Erythroblast (primary cell): ENCODE results near the gene ACTR10.
A peak's percentile ranks its signal among the peaks of the same experiment; 100 is the strongest.

ENCODE experiments used
- DNase-seq, 2 experiments: peaks; one replicate each; lab custom pipeline; 2025; lab: John Stamatoyannopoulos, UW
- GATA1 ChIP-seq: IDR thresholded peaks from 2 replicates; pipeline ENCODE4 v1.6.1; 2011; ENCODE audit warnings: low read depth, mild to moderate bottlenecking, control low read depth, low read length, moderate library complexity
- POLR2A ChIP-seq: IDR thresholded peaks from 2 replicates; pipeline ENCODE4 v1.6.1; 2011; ENCODE audit warnings: mild to moderate bottlenecking, low read length

Gene ACTR10

DNA sequence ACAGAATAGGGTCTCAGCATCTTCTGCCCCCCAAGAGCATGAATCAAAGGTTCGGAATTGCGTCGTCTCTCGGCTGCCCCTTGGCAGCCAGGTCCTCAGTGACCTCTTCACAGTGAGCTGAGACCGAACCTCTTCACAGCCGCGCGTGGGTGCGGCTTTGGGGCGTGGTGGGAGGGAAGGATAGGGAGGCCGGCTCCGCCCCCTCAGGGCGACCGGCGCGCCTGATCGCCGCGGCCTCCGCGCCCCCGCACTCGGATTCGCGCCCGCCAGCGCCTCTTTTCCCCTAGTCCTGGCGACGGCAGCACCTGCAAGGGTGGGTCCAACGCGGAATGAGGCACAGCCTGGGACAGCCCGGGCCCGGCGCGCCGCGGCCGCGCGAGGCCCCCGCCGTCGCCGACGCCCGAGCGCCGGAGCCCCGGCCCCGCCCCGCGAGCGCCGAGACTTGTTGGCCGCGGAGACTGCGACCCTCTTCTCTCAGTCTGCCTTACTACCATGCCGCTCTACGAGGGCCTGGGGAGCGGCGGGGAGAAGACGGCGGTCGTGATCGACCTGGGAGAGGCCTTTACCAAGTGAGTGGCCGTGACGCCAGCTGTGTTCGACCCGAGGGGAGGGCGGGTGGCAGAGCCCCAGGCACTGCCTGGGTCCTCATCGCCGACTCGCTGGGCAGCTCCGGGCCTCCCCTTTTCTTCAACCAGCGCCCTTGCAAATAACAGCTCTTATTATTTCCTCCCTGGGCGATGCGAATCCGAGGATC lies at the start of gene ACTR10:
TSS of gene ACTR10 (plus strand) at position 424 of the 754 bp plus-strand sequence. CDS start at position 493, 69 bp downstream.
- no peak for TF ChIP-seq GATA1
- TF ChIP-seq POLR2A, result peak; percentile 77
- peak; percentile 89 to 93 for DNase-seq

GRCh38 chr14:58150243-58150805 lies 49.6 kb upstream of the ACTR10 start:
- TF ChIP-seq POLR2A (no peak), GATA1 (no peak)
- DNase-seq, result no peak

- TF ChIP-seq GATA1 (no peak), POLR2A (no peak)
- DNase-seq, result peak; percentile 62 to 74
Measured at GRCh38 chr14:58151133-58152013, 48.6 kb upstream of the ACTR10 start.

DNA sequence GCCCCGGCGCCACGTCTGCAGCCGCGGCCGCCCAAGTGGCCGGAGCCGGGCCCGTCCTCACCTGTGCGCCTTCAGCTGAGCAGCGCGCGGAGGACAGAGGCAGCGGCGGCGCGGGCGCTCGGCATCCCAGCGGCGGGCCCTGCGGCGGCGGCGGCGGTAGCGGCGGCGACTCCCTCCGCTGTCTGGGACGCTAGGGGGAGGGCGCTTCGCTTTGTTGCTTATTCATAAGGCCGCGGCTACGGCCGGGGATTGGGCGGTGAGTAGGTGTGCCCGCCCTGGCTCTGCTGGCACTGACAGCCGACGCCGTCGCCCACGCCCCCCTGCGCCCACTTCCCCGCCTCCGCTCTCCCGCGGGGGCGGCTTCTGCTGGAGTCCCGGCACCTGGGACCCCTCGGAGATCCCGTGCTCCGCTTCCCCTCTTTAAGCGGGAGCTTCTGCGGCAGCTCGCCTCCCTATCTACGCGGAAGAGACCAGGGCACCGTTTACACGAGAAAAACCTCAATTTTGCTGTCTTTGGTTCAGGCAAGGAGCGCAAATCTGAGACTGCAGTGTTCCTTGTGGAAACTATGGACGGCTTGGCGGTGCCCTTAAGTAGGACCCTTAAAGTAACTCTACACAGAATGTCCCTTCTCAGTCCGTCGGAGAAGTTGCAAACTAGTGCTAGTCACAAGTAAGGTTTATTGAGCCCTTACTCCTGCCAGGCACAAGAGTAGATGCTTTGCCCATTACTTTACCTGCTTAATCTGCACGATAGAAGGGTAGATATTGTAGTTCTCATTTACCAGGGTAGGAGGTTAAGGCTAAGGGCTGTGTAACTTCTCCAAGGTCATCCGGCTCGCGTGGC lies 47.7 kb upstream of the ACTR10 start, which contains the start of gene ARMH4:
TSS of gene ARMH4 (minus strand) at position 200 of the 844 bp plus-strand sequence. CDS start 12,855 bp downstream, outside the sequence.
- DNase-seq, result peak; percentile 90 to 92
- no peak for TF ChIP-seq GATA1
- no peak for TF ChIP-seq POLR2A

DNA sequence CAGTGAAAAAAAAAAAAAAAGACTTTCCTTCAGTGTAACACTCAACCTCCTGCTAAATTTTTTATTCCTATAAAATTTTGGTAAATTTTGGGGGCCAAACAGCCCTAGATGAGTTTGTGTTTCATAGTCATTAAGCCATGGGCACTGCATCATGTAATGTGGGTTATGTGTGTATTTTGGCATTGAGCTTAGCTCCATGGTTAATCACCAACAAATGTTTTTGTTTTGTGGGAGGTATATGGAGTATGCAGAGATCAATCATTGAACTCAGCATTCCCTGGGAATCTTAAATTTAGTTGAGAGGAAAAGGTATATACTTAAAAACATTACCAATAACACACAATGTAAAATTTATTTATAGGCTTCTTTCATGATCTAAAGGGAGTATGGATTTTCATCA lies 39.4 kb upstream of the ACTR10 start:
- DNase-seq, result no peak
- TF ChIP-seq GATA1 (no peak), POLR2A (no peak)

DNA sequence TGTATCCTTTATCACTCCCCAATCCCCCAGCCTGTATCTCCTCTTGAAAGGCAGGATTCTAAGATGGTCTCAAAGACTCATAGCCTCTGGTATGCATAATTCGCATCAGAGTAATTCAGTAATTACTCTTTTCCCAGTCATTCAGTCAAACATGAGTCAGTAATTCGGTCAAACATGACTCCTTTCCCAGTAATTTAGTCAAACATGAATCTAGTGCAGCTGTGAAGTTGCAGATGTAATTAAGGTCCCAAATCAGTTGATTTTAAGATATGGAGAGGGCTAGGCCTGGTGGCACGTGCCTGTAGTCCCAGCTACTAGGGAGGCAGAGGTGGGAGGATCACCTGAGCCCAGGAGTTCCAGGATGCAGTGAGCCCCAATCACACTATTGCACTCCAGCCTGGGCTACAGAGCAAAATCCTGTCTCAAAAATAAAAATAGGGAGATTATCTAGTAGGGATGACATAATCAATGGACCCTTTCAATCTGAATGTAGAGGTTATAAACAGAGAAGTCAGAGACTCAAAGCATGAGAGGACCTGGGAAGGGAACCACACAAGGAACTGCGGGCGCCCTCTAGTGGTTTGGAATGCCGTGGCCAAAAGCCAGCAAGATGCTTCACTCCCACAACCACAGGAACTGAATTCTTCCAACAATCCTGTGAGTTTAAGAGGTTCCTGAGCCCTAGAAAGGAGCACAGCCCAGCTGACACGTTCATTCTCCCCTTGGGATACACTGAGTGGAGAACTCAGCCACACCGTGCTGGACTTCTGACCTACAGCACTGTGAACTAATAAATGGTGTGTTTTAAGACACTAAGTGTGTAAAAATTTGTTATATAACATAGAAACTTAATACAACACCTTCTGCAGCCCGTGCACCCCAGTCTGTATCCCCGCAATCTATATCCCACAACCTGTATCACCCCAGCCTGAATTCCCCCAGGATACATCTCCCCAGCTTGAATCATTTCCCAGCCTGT lies 33.7 kb upstream of the ACTR10 start:
- no peak for TF ChIP-seq POLR2A
- no peak for TF ChIP-seq GATA1
- peak; percentile 78 to 89 for DNase-seq

- no peak for TF ChIP-seq POLR2A
- TF ChIP-seq GATA1, result no peak
Measured at GRCh38 chr14:58167057-58167456, 32.9 kb upstream of the ACTR10 start.

GRCh38 chr14:58167891-58168290 lies 32.1 kb upstream of the ACTR10 start:
- TF ChIP-seq POLR2A, result no peak
- TF ChIP-seq GATA1, result no peak
- DNase-seq, result no peak

More at GRCh38 chr14:58167057-58167456, 32.9 kb upstream of the ACTR10 start:
- no peak for DNase-seq

- no peak for TF ChIP-seq POLR2A
- no peak for TF ChIP-seq GATA1
- DNase-seq, result peak; percentile 96 to 97
Measured at GRCh38 chr14:58171090-58171489, 28.9 kb upstream of the ACTR10 start.

GRCh38 chr14:58177125-58177524 lies 22.8 kb upstream of the ACTR10 start:
- DNase-seq, result no peak
- TF ChIP-seq POLR2A (no peak), GATA1 (no peak)

GRCh38 chr14:58189176-58189575 lies 10.8 kb upstream of the ACTR10 start:
- TF ChIP-seq GATA1 (no peak), POLR2A (no peak)
- DNase-seq, result no peak
